Mucosa of stomach (tissue), 1 donor: ENCODE measurements around the gene ZFHX3.
A peak's percentile ranks its signal among the peaks of the same experiment; 100 is the strongest.

ENCODE experiments used
- H3K27me3 ChIP-seq: one replicate; pipeline ENCODE4 v1.7.0; 2013; ENCODE audit warnings: mild to moderate bottlenecking, low read length; ENCODE audit not compliant: control insufficient read depth, insufficient read depth
- H3K36me3 ChIP-seq: one replicate; pipeline ENCODE4 v1.7.0; 2013; ENCODE audit warnings: low read length; ENCODE audit not compliant: control insufficient read depth, insufficient read depth
- H3K4me1 ChIP-seq: one replicate; pipeline ENCODE4 v1.7.0; 2013; ENCODE audit warnings: mild to moderate bottlenecking, low read length; ENCODE audit not compliant: control insufficient read depth, insufficient read depth
- H3K4me3 ChIP-seq: one replicate; pipeline ENCODE4 v1.7.0; 2013; ENCODE audit warnings: low read length
- H3K9ac ChIP-seq: one replicate; pipeline ENCODE4 v1.7.0; 2013; ENCODE audit warnings: mild to moderate bottlenecking, low read length, moderate library complexity
- H3K9me3 ChIP-seq: one replicate; pipeline ENCODE4 v1.7.0; 2013; ENCODE audit warnings: mild to moderate bottlenecking, low read length, moderate library complexity; ENCODE audit not compliant: control insufficient read depth
- donor health status: Pancreatic carcinoma.

Gene ZFHX3

GRCh38 chr16:73047536-73048291 is at the start of gene ZFHX3:
Gene ZFHX3 (minus strand): TSS chr16:73048128. CDS start chr16:72960145, 87,983 bp downstream.
- H3K4me3 ChIP-seq, result peak within 1 kb of the TSS; percentile 60
- peaks cover 20% of the 10 kb centered on the region for H3K4me1 ChIP-seq
- no peaks in the 10 kb centered on the region for H3K9me3 ChIP-seq
- no peaks in the 10 kb centered on the region for H3K27me3 ChIP-seq
- peak within 1 kb of the TSS; percentile 62 for H3K9ac ChIP-seq
- no peaks in the 10 kb centered on the region for H3K36me3 ChIP-seq

GRCh38 chr16:73096510-73096909 is 48.6 kb upstream of the ZFHX3 start:
- Histone ChIP-seq H3K36me3 (no peaks in the 10 kb centered on the region), H3K4me3 (no peak overlapping the region), H3K9me3 (no peaks in the 10 kb centered on the region), H3K4me1 (peaks cover 6% of the 10 kb centered on the region), H3K27me3 (peaks cover 16% of the 10 kb centered on the region), H3K9ac (no peak overlapping the region)

- no peak overlapping the region for H3K4me3 ChIP-seq
- H3K27me3 ChIP-seq, result peaks cover 16% of the 10 kb centered on the region
- H3K9me3 ChIP-seq, result no peaks in the 10 kb centered on the region
- peaks cover 6% of the 10 kb centered on the region for H3K4me1 ChIP-seq
- H3K9ac ChIP-seq, result no peak overlapping the region
- H3K36me3 ChIP-seq, result no peaks in the 10 kb centered on the region
Observed at GRCh38 chr16:73095885-73096421, 48.0 kb upstream of the ZFHX3 start.

GRCh38 chr16:73095142-73095820 is 47.4 kb upstream of the ZFHX3 start:
- Histone ChIP-seq H3K4me3 (no peak overlapping the region), H3K9me3 (no peaks in the 10 kb centered on the region), H3K27me3 (peaks cover 16% of the 10 kb centered on the region), H3K36me3 (no peaks in the 10 kb centered on the region), H3K9ac (no peak overlapping the region), H3K4me1 (peaks cover 6% of the 10 kb centered on the region)

GRCh38 chr16:73094371-73094770 is 46.4 kb upstream of the ZFHX3 start:
- H3K36me3 ChIP-seq, result no peaks in the 10 kb centered on the region
- H3K9ac ChIP-seq, result no peak overlapping the region
- no peak overlapping the region for H3K4me3 ChIP-seq
- H3K4me1 ChIP-seq, result peaks cover 6% of the 10 kb centered on the region
- peaks cover 16% of the 10 kb centered on the region for H3K27me3 ChIP-seq
- no peaks in the 10 kb centered on the region for H3K9me3 ChIP-seq

GRCh38 chr16:73093146-73094144 is 45.5 kb upstream of the ZFHX3 start:
- Histone ChIP-seq H3K27me3 (peaks cover 16% of the 10 kb centered on the region), H3K4me1 (peaks cover 6% of the 10 kb centered on the region), H3K9ac (no peak overlapping the region), H3K36me3 (no peaks in the 10 kb centered on the region), H3K4me3 (no peak overlapping the region), H3K9me3 (no peaks in the 10 kb centered on the region)

GRCh38 chr16:73092236-73092781 is 44.4 kb upstream of the ZFHX3 start:
- Histone ChIP-seq H3K4me1 (peaks cover 6% of the 10 kb centered on the region), H3K4me3 (no peak overlapping the region), H3K27me3 (peaks cover 16% of the 10 kb centered on the region), H3K9me3 (no peaks in the 10 kb centered on the region), H3K9ac (no peak overlapping the region), H3K36me3 (no peaks in the 10 kb centered on the region)

- no peak overlapping the region for H3K9ac ChIP-seq
- H3K27me3 ChIP-seq, result peaks cover 16% of the 10 kb centered on the region
- no peaks in the 10 kb centered on the region for H3K9me3 ChIP-seq
- H3K36me3 ChIP-seq, result no peaks in the 10 kb centered on the region
- H3K4me3 ChIP-seq, result no peak overlapping the region
- H3K4me1 ChIP-seq, result peaks cover 6% of the 10 kb centered on the region
Observed at GRCh38 chr16:73091174-73091573, 43.2 kb upstream of the ZFHX3 start.

- Histone ChIP-seq H3K9me3 (no peaks in the 10 kb centered on the region), H3K27me3 (peaks cover 10% of the 10 kb centered on the region), H3K36me3 (no peaks in the 10 kb centered on the region), H3K9ac (no peak overlapping the region), H3K4me1 (no peaks in the 10 kb centered on the region), H3K4me3 (no peak overlapping the region)
Observed at GRCh38 chr16:73089420-73089819, 41.5 kb upstream of the ZFHX3 start.

- Histone ChIP-seq H3K9ac (no peak overlapping the region), H3K4me3 (no peak overlapping the region), H3K9me3 (no peaks in the 10 kb centered on the region), H3K4me1 (no peaks in the 10 kb centered on the region), H3K36me3 (no peaks in the 10 kb centered on the region), H3K27me3 (no peaks in the 10 kb centered on the region)
Observed at GRCh38 chr16:73086108-73086507, 38.2 kb upstream of the ZFHX3 start.

- H3K9ac ChIP-seq, result no peak overlapping the region
- no peaks in the 10 kb centered on the region for H3K36me3 ChIP-seq
- H3K4me1 ChIP-seq, result no peaks in the 10 kb centered on the region
- H3K9me3 ChIP-seq, result no peaks in the 10 kb centered on the region
- H3K4me3 ChIP-seq, result no peak overlapping the region
- no peaks in the 10 kb centered on the region for H3K27me3 ChIP-seq
Observed at GRCh38 chr16:73083271-73083670, 35.3 kb upstream of the ZFHX3 start.
